Keratinocyte (primary cell): ENCODE results near the gene DIRAS1. TPM values are rescaled to one million over a fixed set of nuclear protein-coding genes. Genes with fewer than 3 reads are reported as not detected.

Experiments used
- DNase-seq: peaks from one replicate; pipeline ENCODE4 v3.0.0-alpha.2; 2011; ENCODE audit warnings: low read depth, missing footprints, low spot score
- FAIRE-seq: peaks from 2 replicates; lab custom pipeline; 2011; peaks lifted over from hg19 to GRCh38; lab: Jason Lieb, UNC
- H2AFZ ChIP-seq: 2 replicates; pipeline ENCODE4 v1.6.0; 2012; ENCODE audit warnings: low read length, control low read depth, inconsistent platforms; ENCODE audit not compliant: control insufficient read depth
- H3K27ac ChIP-seq: 2 replicates; pipeline ENCODE4 v1.5.1; 2011; ENCODE audit warnings: low read length; ENCODE audit not compliant: control insufficient read depth, insufficient read depth
- H3K27me3 ChIP-seq: 3 replicates; pipeline ENCODE4 v1.6.0; 2011; ENCODE audit warnings: low read length; ENCODE audit not compliant: control insufficient read depth, insufficient read depth; ENCODE audit errors: extremely low read depth
- H3K36me3 ChIP-seq, 2 experiments: 2 replicates in 1 of 2; 3 replicates in 1 of 2; pipeline ENCODE4 v1.5.1; 2011; ENCODE audit warnings: low read length in 2 of 2, mild to moderate bottlenecking in 1 of 2; ENCODE audit not compliant: control insufficient read depth in 2 of 2, insufficient read depth in 2 of 2; ENCODE audit errors: extremely low read depth in 1 of 2
- H3K4me1 ChIP-seq: 3 replicates; pipeline ENCODE4 v1.5.1; 2011; ENCODE audit warnings: low read length; ENCODE audit not compliant: control insufficient read depth, insufficient read depth; ENCODE audit errors: extremely low read depth
- H3K4me2 ChIP-seq: 3 replicates; pipeline ENCODE4 v1.6.0; 2011; ENCODE audit warnings: low read depth, low read length; ENCODE audit not compliant: control insufficient read depth, insufficient read depth; ENCODE audit errors: extremely low read depth
- H3K4me3 ChIP-seq, 3 experiments: fragments of 200-600 bp in 1 of 3; sonication (generic) in 1 of 3; 2 replicates in 2 of 3; 3 replicates in 1 of 3; pipeline ENCODE4 v1.5.1; 2011 to 2016; ENCODE audit warnings: low read length in 3 of 3, mild to moderate bottlenecking in 3 of 3, control low read depth in 2 of 3, inconsistent platforms in 1 of 3, low read depth in 1 of 3, mixed read lengths in 1 of 3, mixed run types in 1 of 3, moderate library complexity in 1 of 3; ENCODE audit not compliant: control insufficient read depth in 2 of 3, insufficient read depth in 2 of 3; ENCODE audit errors: extremely low read depth in 1 of 3
- H3K79me2 ChIP-seq: 2 replicates; pipeline ENCODE4 v1.6.0; 2012; ENCODE audit warnings: low read length; ENCODE audit not compliant: control insufficient read depth, insufficient read depth
- H3K9ac ChIP-seq: 3 replicates; pipeline ENCODE4 v1.6.0; 2011; ENCODE audit warnings: low read length; ENCODE audit not compliant: control insufficient read depth, insufficient read depth; ENCODE audit errors: extremely low read depth
- H3K9me1 ChIP-seq: 3 replicates; pipeline ENCODE4 v1.6.0; 2011; ENCODE audit warnings: low read length; ENCODE audit not compliant: control insufficient read depth, insufficient read depth; ENCODE audit errors: extremely low read depth
- H3K9me3 ChIP-seq: 2 replicates; pipeline ENCODE4 v1.5.1; 2012; ENCODE audit warnings: low read depth, low read length; ENCODE audit not compliant: control insufficient read depth
- H4K20me1 ChIP-seq: 3 replicates; pipeline ENCODE4 v1.6.0; 2011; ENCODE audit warnings: low read length; ENCODE audit not compliant: control insufficient read depth, insufficient read depth; ENCODE audit errors: extremely low read depth
- EZH2 ChIP-seq: IDR thresholded peaks from one replicate; pipeline ENCODE4 v1.6.1; 2012; ENCODE audit warnings: inconsistent platforms, mild to moderate bottlenecking, low read length, moderate library complexity
- dilution Hi-C: fragments of 300-500 bp; cut with MboI; formaldehyde crosslinking; loops from one replicate; pipeline ENCODE4 v1.7.0; 2020; ENCODE audit warnings: low sequenced_read_pairs; ENCODE audit not compliant: extremely low pct_ligation_motif_present
- polyA plus RNA-seq, 5 experiments: library from polyadenylated mRNA; depleted of rRNA in 3 of 5; stranded (reverse) in 3 of 5; stranded (forward) in 1 of 5; unstranded in 1 of 5; fragments of >200 nt; gene quantifications; 1 replicate in 1 of 5; 2 replicates in 3 of 5; 3 replicates in 1 of 5; pipeline versions ENCODE4 v1.2.1 to v1.2.3, GENCODE V29; 2011 to 2012; ENCODE audit warnings: missing spikeins in 2 of 5, low read depth in 1 of 5, low replicate concordance in 1 of 5
- TF ChIP-seq, protein P1 (sequence below), 3 experiments: IDR thresholded peaks in 1 of 3; conservative IDR thresholded peaks in 1 of 3; optimal IDR thresholded peaks in 1 of 3; 2 replicates in 2 of 3; 3 replicates in 1 of 3; pipeline versions ENCODE3 to v1.5.1; 2011; ENCODE audit warnings: low read length in 3 of 3, mild to moderate bottlenecking in 3 of 3, moderate library complexity in 2 of 3, control low read depth in 1 of 3, inconsistent platforms in 1 of 3; ENCODE audit not compliant: insufficient read depth in 2 of 3; ENCODE audit errors: extremely low read depth in 1 of 3

DIRAS1 gene
- polyA plus RNA-seq, 1 donor (not counting 4 experiments of a cell fraction or from before 2014, with no cell fraction given): 0.10 TPM

DNA sequence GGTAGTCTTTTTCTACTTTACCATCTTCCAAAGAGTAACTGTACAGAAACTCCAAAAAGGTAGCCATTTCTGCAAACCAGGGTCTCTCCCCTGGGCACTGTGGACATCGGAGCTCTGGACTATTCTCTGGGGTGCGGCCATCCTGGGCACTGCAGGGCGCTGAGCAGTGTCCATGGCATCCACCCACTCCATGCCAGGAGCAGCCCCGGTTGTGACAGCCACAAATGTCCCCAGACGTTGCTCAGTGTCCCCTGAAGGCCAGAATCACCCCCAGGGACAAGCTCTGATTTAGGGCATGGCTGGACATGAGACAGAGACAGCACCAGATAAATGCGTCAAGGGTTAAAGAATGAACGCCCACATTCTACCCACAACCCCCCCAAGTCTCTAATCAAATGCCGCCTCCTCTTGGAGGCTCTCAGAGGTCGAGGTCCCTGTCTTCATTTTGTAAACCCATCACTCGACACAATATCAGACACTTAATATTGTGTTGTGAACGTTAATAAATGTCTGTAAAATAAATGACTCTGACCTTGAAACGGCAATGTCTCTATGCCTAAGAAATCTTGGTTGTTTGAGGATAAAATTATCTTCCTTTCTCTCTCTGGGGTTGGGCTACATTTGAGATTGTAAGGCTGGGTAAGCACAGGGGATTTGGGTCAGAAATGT lies 27.5 kb downstream of the DIRAS1 start:
- dilution Hi-C loops: no loop called here

DNA sequence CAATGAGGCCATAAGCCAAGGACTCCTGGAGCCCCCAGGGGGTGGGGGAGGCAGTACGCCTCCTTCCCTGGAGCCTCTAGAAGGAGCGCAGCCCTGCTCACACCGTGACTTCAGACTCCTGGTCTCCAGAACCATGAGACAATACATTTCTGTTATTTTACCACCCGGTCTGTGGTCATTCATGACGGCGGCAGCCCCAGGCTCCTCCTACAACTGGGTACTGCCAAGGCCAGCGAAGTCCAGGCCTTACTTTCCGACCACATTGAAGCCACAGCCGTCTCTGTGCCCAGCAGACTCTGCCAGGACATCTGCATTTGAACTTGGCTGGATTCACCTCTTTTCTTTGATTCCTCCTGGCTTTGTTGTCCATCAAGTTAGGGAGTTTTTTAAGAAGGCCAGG lies 29.2 kb downstream of the DIRAS1 start:
- no peak overlapping the region for H3K4me2 ChIP-seq
- no peaks in the 10 kb centered on the region for H3K27me3 ChIP-seq
- H3K36me3 ChIP-seq: no peaks in the 10 kb centered on the region
- H3K4me1 ChIP-seq: no peaks in the 10 kb centered on the region
- no peaks in the 10 kb centered on the region for H4K20me1 ChIP-seq
- no peak overlapping the region for H3K27ac ChIP-seq
- FAIRE-seq (no peak), DNase-seq (no peak)
- H3K9ac ChIP-seq: no peak overlapping the region
- no peak for TF ChIP-seq EZH2
- TF ChIP-seq, protein P1, sequence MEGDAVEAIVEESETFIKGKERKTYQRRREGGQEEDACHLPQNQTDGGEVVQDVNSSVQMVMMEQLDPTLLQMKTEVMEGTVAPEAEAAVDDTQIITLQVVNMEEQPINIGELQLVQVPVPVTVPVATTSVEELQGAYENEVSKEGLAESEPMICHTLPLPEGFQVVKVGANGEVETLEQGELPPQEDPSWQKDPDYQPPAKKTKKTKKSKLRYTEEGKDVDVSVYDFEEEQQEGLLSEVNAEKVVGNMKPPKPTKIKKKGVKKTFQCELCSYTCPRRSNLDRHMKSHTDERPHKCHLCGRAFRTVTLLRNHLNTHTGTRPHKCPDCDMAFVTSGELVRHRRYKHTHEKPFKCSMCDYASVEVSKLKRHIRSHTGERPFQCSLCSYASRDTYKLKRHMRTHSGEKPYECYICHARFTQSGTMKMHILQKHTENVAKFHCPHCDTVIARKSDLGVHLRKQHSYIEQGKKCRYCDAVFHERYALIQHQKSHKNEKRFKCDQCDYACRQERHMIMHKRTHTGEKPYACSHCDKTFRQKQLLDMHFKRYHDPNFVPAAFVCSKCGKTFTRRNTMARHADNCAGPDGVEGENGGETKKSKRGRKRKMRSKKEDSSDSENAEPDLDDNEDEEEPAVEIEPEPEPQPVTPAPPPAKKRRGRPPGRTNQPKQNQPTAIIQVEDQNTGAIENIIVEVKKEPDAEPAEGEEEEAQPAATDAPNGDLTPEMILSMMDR (optimal IDR thresholded peaks at IDR 0.05 in 1 of 3, IDR thresholded peaks at IDR 0.05 in 1 of 3, conservative IDR thresholded peaks at IDR 0.05 in 1 of 3; ENCODE audit: extremely low read depth in 1 of 3, insufficient read depth in 2 of 3, low read length in 3 of 3): no peak
- no peak overlapping the region for H3K4me3 ChIP-seq
- dilution Hi-C loops: no loop called here
- H3K79me2 ChIP-seq: no peaks in the 10 kb centered on the region
- H2AFZ ChIP-seq: no peak overlapping the region
- no peaks in the 10 kb centered on the region for H3K9me3 ChIP-seq
- no peaks in the 10 kb centered on the region for H3K9me1 ChIP-seq

More for the DNA sequence above, 27.5 kb downstream of the DIRAS1 start:
- Histone ChIP-seq H3K9me1 (no peaks in the 10 kb centered on the region), H3K79me2 (no peaks in the 10 kb centered on the region), H3K4me1 (no peaks in the 10 kb centered on the region), H3K4me3 (no peak overlapping the region), H3K27ac (no peak overlapping the region), H2AFZ (no peak overlapping the region), H3K9ac (no peak overlapping the region), H4K20me1 (no peaks in the 10 kb centered on the region), H3K27me3 (no peaks in the 10 kb centered on the region), H3K36me3 (no peaks in the 10 kb centered on the region), H3K4me2 (no peak overlapping the region), H3K9me3 (no peaks in the 10 kb centered on the region)
- TF ChIP-seq, protein P1 (optimal IDR thresholded peaks at IDR 0.05 in 1 of 3, IDR thresholded peaks at IDR 0.05 in 1 of 3, conservative IDR thresholded peaks at IDR 0.05 in 1 of 3; ENCODE audit: extremely low read depth in 1 of 3, insufficient read depth in 2 of 3, low read length in 3 of 3): no peak
- no peak for TF ChIP-seq EZH2
- DNase-seq (no peak), FAIRE-seq (no peak)
